C4-2B (cell line): ENCODE data around the gene LDB3.

Experiments
- CTCF ChIP-seq: fragments of 450-650 bp; conservative IDR thresholded peaks from 2 replicates; pipeline ENCODE4 v1.5.1; 2017; ENCODE audit warnings: mild to moderate bottlenecking
- ZFX ChIP-seq: fragments of 450-650 bp; IDR thresholded peaks from 2 replicates; pipeline ENCODE4 v1.6.1; 2017

DNA sequence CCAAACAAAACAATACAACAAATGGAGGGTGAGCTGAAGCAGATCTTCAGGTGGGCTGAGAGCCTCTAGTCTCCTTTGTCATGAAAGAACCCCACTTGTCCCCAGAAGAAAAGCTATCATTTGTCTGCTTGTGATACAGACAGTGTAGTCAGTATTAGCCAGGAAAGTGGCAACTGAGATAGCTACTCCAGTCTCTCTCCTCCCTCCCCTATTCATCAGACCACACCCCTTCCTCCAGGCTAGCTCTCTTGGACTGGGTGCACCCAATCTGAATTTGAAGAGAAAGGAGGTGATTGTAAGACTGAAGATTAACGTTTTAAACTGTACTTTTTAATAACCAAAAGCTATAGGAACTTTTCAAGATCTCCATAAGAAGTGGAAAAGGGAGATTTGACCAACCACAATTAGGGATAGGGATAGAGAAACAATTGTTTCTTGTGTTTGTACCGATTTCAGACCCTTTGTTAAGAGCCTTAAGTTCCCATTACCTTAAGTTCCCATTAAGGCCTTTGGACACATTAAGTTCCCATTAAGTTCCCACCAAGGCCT lies 102.2 kb downstream of the LDB3 start:
- TF ChIP-seq CTCF (no peak), ZFX (no peak)
